K562 (cell line): ENCODE results near the gene SLC30A4. TPM values are rescaled to one million over a fixed set of nuclear protein-coding genes. Genes with fewer than 3 reads are reported as not detected.
"Not testable (repeated sequence)": the region's sequence is repeated elsewhere in the genome, so short reads cannot be mapped to it uniquely, and the experiment has no call there.

Experiments
- ATAC-seq: fragments of 200-7000 bp; cut with Tn5 transposase; 3 replicates; pipeline ENCODE4 v1.9.1; 2020; ENCODE audit warnings: moderate library complexity
- BruUV-seq: library from RNA; stranded (reverse); fragments of 400-500 nt; replicated peaks from 2 replicates; lab custom pipeline; 2021; lab: Mats Ljungman, UMichigan
- CTCF ChIA-PET: fragments of 300-600 bp; formaldehyde crosslinking; extraction: SDS; loops from one replicate; lab custom pipeline; 2021; ENCODE audit warnings: low intra/inter-chr PET ratio; lab: Yijun Ruan, JAX
- POLR2A ChIA-PET: fragments of 300-600, 350-650 bp; sonication (Branson Sonifier 250); formaldehyde crosslinking; extraction: SDS; loops from one replicate; lab custom pipeline; 2021; ENCODE audit warnings: antibody characterized with exemption, inconsistent platforms; lab: Yijun Ruan, JAX
- DNase-seq, 4 experiments: peaks; one replicate each; pipeline versions ENCODE4 v3.0.0 to v3.0.0-alpha.2; 2011 to 2018; ENCODE audit warnings: low spot score in 3 of 4, mixed read lengths in 3 of 4; ENCODE audit errors: extremely low read depth in 1 of 4
- FAIRE-seq: peaks from 2 replicates; lab custom pipeline; 2011; peaks lifted over from hg19 to GRCh38; lab: Jason Lieb, UNC
- H2AFZ ChIP-seq: 2 replicates; pipeline ENCODE4 v1.6.0; 2011; ENCODE audit warnings: low read depth, low read length, control low read depth, inconsistent platforms
- H3K27ac ChIP-seq: fragments of 200-600 bp; 3 replicates; pipeline ENCODE4 v1.8.0; 2011; ENCODE audit warnings: low read depth, mild to moderate bottlenecking, control low read depth, inconsistent platforms, low read length, moderate library complexity, mixed read lengths; ENCODE audit errors: extremely low read depth
- H3K27me3 ChIP-seq, 2 experiments: fragments of 300-600 bp in 1 of 2; 2 replicates in 1 of 2; 3 replicates in 1 of 2; pipeline versions ENCODE4 v1.6.0 to v1.8.0; 2011; ENCODE audit warnings: inconsistent platforms in 2 of 2, low read length in 2 of 2, mild to moderate bottlenecking in 1 of 2, mixed read lengths in 1 of 2, moderate library complexity in 1 of 2; ENCODE audit not compliant: control insufficient read depth in 2 of 2, insufficient read depth in 2 of 2
- H3K36me3 ChIP-seq: fragments of 300-600 bp; 3 replicates; pipeline ENCODE4 v1.8.0; 2011; ENCODE audit warnings: mild to moderate bottlenecking, low read length, inconsistent platforms; ENCODE audit not compliant: control insufficient read depth, insufficient read depth
- H3K4me1 ChIP-seq, 2 experiments: fragments of 200-600 bp in 1 of 2; replicated peaks in 1 of 2; 2 replicates in 1 of 2; 3 replicates in 1 of 2; pipeline versions ENCODE4 v1.5.1 to v1.8.0; 2011; ENCODE audit warnings: inconsistent platforms in 2 of 2, low read length in 2 of 2, mild to moderate bottlenecking in 1 of 2, mixed read lengths in 1 of 2, moderate library complexity in 1 of 2; ENCODE audit not compliant: control insufficient read depth in 2 of 2, insufficient read depth in 2 of 2
- H3K4me2 ChIP-seq: 2 replicates; pipeline ENCODE4 v1.6.1; 2011; ENCODE audit warnings: low read length, control low read depth, inconsistent platforms, mixed read lengths; ENCODE audit not compliant: insufficient read depth
- H3K4me3 ChIP-seq: fragments of 200-600 bp; sonication (generic), shearing (Covaris generic); 2 replicates; pipeline ENCODE4 v1.5.1; 2016; ENCODE audit warnings: control low read depth, inconsistent platforms
- H3K79me2 ChIP-seq: fragments of 200-600 bp; 3 replicates; pipeline ENCODE4 v1.8.0; 2011; ENCODE audit warnings: low read length, inconsistent platforms; ENCODE audit not compliant: control insufficient read depth, insufficient read depth
- H3K9ac ChIP-seq, 2 experiments: 2 replicates each; pipeline versions ENCODE4 v1.6.0 to v1.6.1; 2011; ENCODE audit warnings: low read depth in 2 of 2, low read length in 2 of 2, control low read depth in 1 of 2, inconsistent platforms in 1 of 2, mild to moderate bottlenecking in 1 of 2, mixed read lengths in 1 of 2; ENCODE audit not compliant: insufficient read depth in 1 of 2
- H3K9me1 ChIP-seq: one replicate; pipeline ENCODE4 v1.6.0; 2011; ENCODE audit warnings: inconsistent platforms, mild to moderate bottlenecking, low read length, moderate library complexity; ENCODE audit not compliant: control insufficient read depth, insufficient read depth
- H3K9me3 ChIP-seq: replicated peaks from 2 replicates; pipeline ENCODE4 v1.5.1; 2011; ENCODE audit warnings: low read depth, low read length, inconsistent platforms; ENCODE audit not compliant: control insufficient read depth, insufficient read depth
- H4K20me1 ChIP-seq: replicated peaks from 2 replicates; pipeline ENCODE4 v1.6.1; 2011; ENCODE audit warnings: low read length, inconsistent platforms, mixed read lengths; ENCODE audit not compliant: control insufficient read depth, insufficient read depth
- ELF4 ChIP-seq: fragments of 450-650 bp; formaldehyde crosslinking; IDR thresholded peaks from 2 replicates; pipeline ENCODE4 v1.4.0; 2022; ENCODE audit warnings: missing genetic modification characterization
- ERF ChIP-seq: fragments of 450-650 bp; formaldehyde crosslinking; IDR thresholded peaks from 2 replicates; pipeline ENCODE4 v1.4.0; 2020; ENCODE audit warnings: mild to moderate bottlenecking, mixed read lengths
- ILK ChIP-seq: fragments of 450-650 bp; IDR thresholded peaks from 2 replicates; pipeline ENCODE4 v1.6.1; 2016; ENCODE audit warnings: missing genetic modification characterization, low read depth, mild to moderate bottlenecking, missing compliant biosample characterization, moderate library complexity, borderline replicate concordance
- NRF1 ChIP-seq, 2 experiments: fragments of 450-650 bp; IDR thresholded peaks in 1 of 2; conservative IDR thresholded peaks in 1 of 2; 2 replicates each; pipeline ENCODE4 v1.6.1; 2014; ENCODE audit warnings: mild to moderate bottlenecking in 2 of 2
- STAT5B ChIP-seq: fragments of 250-450 bp; sonication (Bioruptor Pico); IDR thresholded peaks from 2 replicates; pipeline ENCODE4 v1.8.0; 2021; ENCODE audit warnings: mild to moderate bottlenecking, inconsistent platforms
- ZBTB5 ChIP-seq: fragments of 450-650 bp; IDR thresholded peaks from 2 replicates; pipeline ENCODE4 v1.6.1; 2017; ENCODE audit warnings: antibody characterized with exemption
- ZNF146 ChIP-seq: IDR thresholded peaks from one replicate; pipeline ENCODE4 v1.6.1; 2018; ENCODE audit warnings: missing compliant biosample characterization; ENCODE audit not compliant: unreplicated experiment
- ZSCAN32 ChIP-seq: fragments of 450-650 bp; formaldehyde crosslinking; IDR thresholded peaks from 2 replicates; pipeline ENCODE4 v1.4.0; 2020; ENCODE audit warnings: mild to moderate bottlenecking, moderate library complexity
- WGBS: fragments of 100-300 bp; shearing (Covaris generic); methylation state at CpG from one replicate; pipeline ENCODE4 v1.1.6; 2016; ENCODE audit warnings: low coverage, mixed read lengths; ENCODE audit not compliant: insufficient coverage; ENCODE audit errors: missing lambda C conversion rate; 5-methylcytosine and 5-hydroxymethylcytosine counted together
- in situ Hi-C: fragments of 300-500 bp; cut with MboI; formaldehyde crosslinking; loops from 4 replicates; pipeline ENCODE4 v1.15.0; 2018; ENCODE audit warnings: inconsistent platforms, mixed read lengths
- intact Hi-C: fragments of 100-400 bp; cut with micrococcal nuclease; formaldehyde crosslinking; loops from 2 replicates; pipeline ENCODE4 v1.14.2; 2022
- polyA plus RNA-seq, 8 experiments: library from polyadenylated mRNA; depleted of rRNA in 4 of 8; stranded (reverse) in 5 of 8; unstranded in 3 of 8; fragments of >200 nt; fragmentation: Nextera tagmentation in 2 of 8; fragmentation: Illumina TruSeq in 1 of 8; extraction: Ambion mirVana in 2 of 8; extraction: Trizol in 1 of 8; gene quantifications; 2 replicates each; pipeline versions ENCODE4 v1.2.1 to v1.2.3, GENCODE V29; 2011 to 2014; ENCODE audit warnings: inconsistent platforms in 1 of 8, missing spikeins in 1 of 8
- total RNA-seq, 7 experiments: library from RNA; depleted of rRNA in 6 of 7; stranded (reverse); fragments of >200 nt in 6 of 7; fragmentation: Illumina TruSeq in 2 of 7; extraction: Trizol in 2 of 7; gene quantifications; 2 replicates each; pipeline versions ENCODE4 v1.2.1 to v1.2.3, GENCODE V29; 2011 to 2021; ENCODE audit warnings: low replicate concordance in 1 of 7

SLC30A4 gene
- total and polyA plus RNA-seq, 9 of the 15 experiments (the other 6 are each of a cell fraction or from before 2014, with no cell fraction given) = 0.21 to 0.73 (median 0.36) TPM

GRCh38 chr15:45507143-45507542, 15.4 kb downstream of the SLC30A4 start:
- H3K9ac ChIP-seq, FAIRE-seq, CTCF ChIA-PET, H3K79me2 ChIP-seq, intact Hi-C loops, H3K4me1 ChIP-seq, H3K9me1 ChIP-seq, H3K9me3 ChIP-seq, H3K4me3 ChIP-seq, H4K20me1 ChIP-seq, H3K4me2 ChIP-seq, H3K36me3 ChIP-seq, in situ Hi-C loops, H3K27ac ChIP-seq, ATAC-seq, BruUV-seq, H2AFZ ChIP-seq, DNase-seq: not testable (repeated sequence)
- POLR2A ChIA-PET = interaction anchor here (0.7 to 1.1 kb wide), 3 partner anchors 9 to 82 kb away, joined by 3 to 4 read pairs (median 3); no protein-coding TSS in a partner anchor
- WGBS = 7% methylated on average over 6 of the region's 6 CpGs
- peaks cover 2 to 14% of the 10 kb centered on the region in 2 experiments for H3K27me3 ChIP-seq

- Histone ChIP-seq H4K20me1 (no peaks in the 10 kb centered on the region), H3K4me1 (no peaks in the 10 kb centered on the region), H3K79me2 (no peaks in the 10 kb centered on the region), H3K9ac (no peak overlapping the region), H3K9me3 (no peaks in the 10 kb centered on the region), H3K27ac (no peak overlapping the region), H3K4me3 (no peak overlapping the region), H3K27me3 (peaks cover 0 to 5% of the 10 kb centered on the region in 2 experiments; a peak in 4 of 5 replicates), H3K4me2 (no peak overlapping the region), H2AFZ (no peak overlapping the region), H3K9me1 (no peaks in the 10 kb centered on the region), H3K36me3 (no peaks in the 10 kb centered on the region)
- FAIRE-seq (no peak), ATAC-seq (no peak), DNase-seq (no peak)
- WGBS = 2% methylated on average over 4 of the region's 4 CpGs
- CTCF ChIA-PET = no interaction called here
- in situ Hi-C loops = no loop called here
- POLR2A ChIA-PET = interaction anchor here (0.7 kb wide), 1 partner anchor 90 kb away, joined by 3 read pairs; no protein-coding TSS in a partner anchor
- BruUV-seq = no TSS peak
- intact Hi-C loops = no loop called here
- no peak for TF ChIP-seq ZNF146
- TF ChIP-seq ZSCAN32 (CRISPR knock-in tag) = no peak
- no peak for TF ChIP-seq NRF1 (conservative IDR thresholded peaks at IDR 0.05 in 1 of 2, IDR thresholded peaks at IDR 0.05 in 1 of 2)
- no peak for TF ChIP-seq ZBTB5
- TF ChIP-seq ILK (tag) = no peak
- TF ChIP-seq STAT5B = no peak
- TF ChIP-seq ELF4 (CRISPR knock-in tag) = no peak
- no peak for TF ChIP-seq ERF
Observed at GRCh38 chr15:45499426-45499825, 23.1 kb downstream of the SLC30A4 start.
